Measurements from ENCODE around the gene JMJD8. TPM values are rescaled to one million over a fixed set of nuclear protein-coding genes. Genes with fewer than 3 reads are reported as not detected.

The JMJD8 gene
- total RNA-seq, 4 donors from 2014 or later: 72.8 to 156 (median 124) TPM

GRCh38 chr16:689175-689897, 5.2 kb upstream of the JMJD8 start:
- H3K27ac ChIP-seq: peak overlapping the region in 2 of 3 donors; percentile 64 to 65
- TF ChIP-seq POLR2A (IDR thresholded peaks at IDR 0.05) (no peak), CTCF (IDR thresholded peaks at IDR 0.05) (no peak)
- no peak for DNase-seq
- intact Hi-C loops (cut with DNase I): no loop called here
- no peaks in the 10 kb centered on the region for H3K27me3 ChIP-seq
- peaks cover 4 to 7% of the 10 kb centered on the region in 2 donors for H3K36me3 ChIP-seq
- H3K9me3 ChIP-seq: no peaks in the 10 kb centered on the region
- WGBS, 2 donors: 87 to 91% methylated on average over 22 of the region's 26 CpGs
- peaks cover 21 to 36% of the 10 kb centered on the region in 2 donors for H3K4me1 ChIP-seq
- peak overlapping the region; percentile 26 to 92 (median 84) for H3K4me3 ChIP-seq (replicated peaks in 1 of 3)

GRCh38 chr16:687499-687898, 3.4 kb upstream of the JMJD8 start:
- peaks cover 27 to 43% of the 10 kb centered on the region in 2 donors for H3K4me1 ChIP-seq
- H3K36me3 ChIP-seq: peaks cover 8 to 11% of the 10 kb centered on the region in 2 donors
- intact Hi-C loops (cut with DNase I): no loop called here
- DNase-seq: no peak
- no peaks in the 10 kb centered on the region for H3K27me3 ChIP-seq
- no peaks in the 10 kb centered on the region for H3K9me3 ChIP-seq
- no peak overlapping the region for H3K4me3 ChIP-seq (replicated peaks in 1 of 3)
- no peak overlapping the region for H3K27ac ChIP-seq
- 91 to 95% methylated on average over 16 to 19 of the region's 19 CpGs for WGBS, 2 donors
- no peak for TF ChIP-seq CTCF (IDR thresholded peaks at IDR 0.05)

GRCh38 chr16:686459-687260, 2.5 kb upstream of the JMJD8 start:
- Histone ChIP-seq H3K9me3 (no peaks in the 10 kb centered on the region), H3K27ac (no peak overlapping the region), H3K4me1 (peaks cover 27 to 51% of the 10 kb centered on the region in 2 donors), H3K27me3 (no peaks in the 10 kb centered on the region), H3K36me3 (peaks cover 16 to 20% of the 10 kb centered on the region in 2 donors), H3K4me3 (replicated peaks in 1 of 3) (no peak overlapping the region)
- 94 to 96% methylated on average over 24 to 44 of the region's 51 CpGs for WGBS, 2 donors
- DNase-seq: no peak
- intact Hi-C loops (cut with DNase I): no loop called here
- TF ChIP-seq POLR2A (IDR thresholded peaks at IDR 0.05) (no peak), CTCF (IDR thresholded peaks at IDR 0.05) (no peak)

- Histone ChIP-seq H3K4me3 (replicated peaks in 1 of 3) (no peak overlapping the region), H3K9me3 (no peaks in the 10 kb centered on the region), H3K36me3 (peaks cover 18 to 20% of the 10 kb centered on the region in 2 donors), H3K4me1 (peaks cover 33 to 58% of the 10 kb centered on the region in 2 donors), H3K27ac (no peak overlapping the region), H3K27me3 (no peaks in the 10 kb centered on the region)
- intact Hi-C loops (cut with DNase I): no loop called here
- 89 to 100% methylated on average over 3 to 5 of the region's 10 CpGs for WGBS, 2 donors
- TF ChIP-seq POLR2A (IDR thresholded peaks at IDR 0.05) (no peak), CTCF (IDR thresholded peaks at IDR 0.05) (peak in 1 of 6 experiments; percentile 19)
- DNase-seq: peak; percentile 37 to 41
These were observed 1.8 kb upstream of the JMJD8 start for GRCh38 chr16:685967-686366.

All from thyroid gland (tissue), 4 donors.